ENCODE data around the gene CD86.

The CD86 gene

DNA sequence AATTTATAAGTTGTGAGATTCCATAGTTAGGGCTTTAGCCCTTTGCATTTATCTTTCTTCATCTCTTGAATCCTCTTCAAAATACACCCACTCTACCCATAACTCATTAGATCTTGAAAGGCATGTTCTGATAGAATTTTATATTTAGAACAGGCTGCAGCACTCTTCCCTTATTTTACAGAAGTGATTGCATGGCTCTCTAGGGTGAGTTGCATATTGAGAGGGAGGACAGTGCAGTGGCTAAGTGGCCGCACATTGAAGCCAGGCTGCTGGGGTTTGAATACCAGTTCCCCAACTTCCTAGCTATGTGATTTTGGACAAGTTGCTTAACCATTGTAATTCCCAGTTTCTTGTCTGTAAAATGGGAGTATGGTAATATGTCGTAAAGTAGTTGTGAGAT, 2.5 kb downstream of the CD86 start:
- no peak for DNase-seq (ENCODE audit: insufficient read length, low spot score)
- FAIRE-seq: no peak

DNA sequence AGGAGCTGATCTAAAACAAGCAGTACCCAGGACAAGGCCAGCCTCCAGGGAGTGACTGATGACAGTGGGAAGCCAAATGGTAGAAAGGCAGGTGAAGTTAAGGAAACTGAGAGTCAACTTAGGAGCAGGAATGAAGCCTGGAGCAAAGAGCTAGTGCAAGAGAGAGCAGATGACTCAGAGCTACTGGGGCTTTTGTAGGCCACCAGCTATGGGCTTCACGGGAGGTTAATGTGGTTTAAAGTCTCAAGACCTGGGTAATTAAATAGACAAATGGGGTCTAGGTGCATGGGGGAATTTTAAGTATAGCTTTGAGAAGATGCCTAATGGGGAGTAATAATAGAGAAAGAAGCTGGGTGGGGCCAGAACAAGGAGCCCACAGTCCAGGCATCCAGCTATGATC, 3.1 kb downstream of the CD86 start:
- DNase-seq (ENCODE audit: insufficient read length, low spot score) (no peak), FAIRE-seq (no peak)

- FAIRE-seq (no peak), DNase-seq (ENCODE audit: insufficient read length, low spot score) (no peak)
These were observed 5.0 kb downstream of the CD86 start for GRCh38 chr3:122060040-122060698.

- FAIRE-seq (no peak), DNase-seq (ENCODE audit: insufficient read length, low spot score) (no peak)
These were observed 8.7 kb downstream of the CD86 start for GRCh38 chr3:122063908-122064307.

- DNase-seq (ENCODE audit: insufficient read length, low spot score): no peak
These were observed 9.2 kb downstream of the CD86 start for GRCh38 chr3:122064326-122064725.

DNA sequence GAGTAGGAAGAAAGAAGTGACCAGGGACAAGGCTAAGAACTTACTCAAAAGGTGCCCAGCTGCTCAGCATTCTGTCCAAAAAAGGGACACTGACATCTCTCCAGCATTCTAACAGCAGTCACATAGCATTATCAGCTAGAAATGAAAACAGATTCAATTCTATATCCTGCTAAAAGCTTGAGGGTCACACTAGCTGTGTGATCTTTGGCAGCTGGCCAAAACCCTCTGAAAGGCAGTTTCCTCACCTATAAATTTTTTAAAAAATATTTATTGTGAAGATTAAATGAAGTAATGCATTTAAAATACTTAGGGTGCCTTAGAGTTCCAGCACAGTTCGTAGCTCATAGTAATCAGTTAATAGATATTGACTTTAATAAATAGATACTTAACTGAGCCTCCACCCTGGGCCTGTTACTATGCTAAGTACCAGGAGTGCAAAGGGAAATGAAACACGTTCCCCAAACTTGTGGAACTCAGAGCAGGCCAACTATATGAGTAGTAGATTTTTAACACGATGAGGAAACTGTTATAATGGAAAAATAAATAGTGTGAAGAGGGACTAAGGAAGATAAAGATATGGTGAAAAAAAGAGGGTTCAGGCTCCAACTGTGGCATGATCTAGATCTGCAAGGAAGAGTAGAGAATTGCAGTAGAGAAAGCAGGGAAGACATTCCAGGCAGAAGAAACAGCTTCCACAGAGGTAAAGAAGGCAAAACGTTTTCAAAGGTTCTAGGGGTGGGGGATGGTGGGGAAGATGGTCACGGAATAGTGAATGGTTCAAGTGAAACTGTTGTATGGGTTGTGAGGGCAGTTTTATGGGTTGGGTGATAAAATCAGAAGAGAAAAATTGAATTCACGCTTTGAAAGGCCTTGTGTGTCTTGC, 11.4 kb downstream of the CD86 start:
- FAIRE-seq: no peak
- DNase-seq (ENCODE audit: insufficient read length, low spot score): no peak

More at GRCh38 chr3:122064326-122064725, 9.2 kb downstream of the CD86 start:
- FAIRE-seq: no peak

DNA sequence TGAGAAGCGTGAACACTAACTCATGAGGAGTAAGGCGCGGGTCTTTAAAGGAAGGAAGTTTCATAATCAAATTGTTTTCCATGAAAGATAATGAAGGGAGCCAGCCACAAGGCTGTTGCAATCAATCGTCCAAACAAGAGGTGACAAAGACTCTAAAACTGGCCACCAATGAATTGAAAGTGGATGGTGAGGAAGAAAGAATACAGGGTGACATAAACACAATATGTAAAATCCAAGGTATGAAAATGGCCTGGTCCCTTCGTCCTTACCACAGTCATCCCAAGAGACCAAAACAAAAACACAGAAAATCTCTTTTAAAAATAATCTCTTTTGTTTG, 12.0 kb downstream of the CD86 start:
- no peak for FAIRE-seq
- DNase-seq (ENCODE audit: insufficient read length, low spot score): no peak

GRCh38 chr3:122067588-122068240, 12.6 kb downstream of the CD86 start:
- no peak for DNase-seq (ENCODE audit: insufficient read length, low spot score)

DNA sequence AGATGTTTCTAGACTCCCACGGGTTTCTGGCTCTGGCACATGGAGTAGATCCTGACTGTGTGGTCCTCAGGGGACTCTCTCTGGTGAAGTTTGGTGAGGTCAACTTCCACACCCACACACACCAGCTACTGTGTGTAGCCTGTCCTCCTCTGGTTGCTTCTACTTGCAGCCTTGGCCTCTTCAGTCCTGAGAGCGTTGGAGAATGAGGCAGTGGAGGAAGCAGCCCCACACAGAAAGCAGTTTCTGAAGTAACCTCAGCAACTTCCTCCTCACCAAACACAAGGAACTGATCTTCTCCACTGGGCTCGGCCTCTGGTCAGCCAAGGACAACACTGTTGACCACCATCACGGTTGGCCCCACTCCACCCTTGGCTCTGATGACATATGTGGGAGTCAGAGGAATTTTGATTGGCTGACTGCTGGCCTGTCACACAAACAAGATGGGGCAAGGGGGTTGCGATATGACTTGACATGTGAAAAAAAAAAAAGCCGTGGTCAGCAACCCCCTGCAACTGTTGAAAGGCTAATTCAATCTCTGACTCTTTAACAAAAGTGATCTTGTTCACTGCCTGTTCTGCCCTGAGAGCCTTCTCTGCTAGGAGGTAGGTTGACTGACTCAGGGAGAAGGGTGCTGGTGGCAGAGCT, 19.6 kb downstream of the CD86 start:
- FAIRE-seq (no peak), DNase-seq (ENCODE audit: insufficient read length, low spot score) (no peak)

More at GRCh38 chr3:122067588-122068240, 12.6 kb downstream of the CD86 start:
- no peak for FAIRE-seq

GRCh38 chr3:122076491-122077292, 21.5 kb downstream of the CD86 start:
- DNase-seq (ENCODE audit: insufficient read length, low spot score): no peak
- no peak for FAIRE-seq

GRCh38 chr3:122077293-122078234, 22.4 kb downstream of the CD86 start:
- DNase-seq (ENCODE audit: insufficient read length, low spot score): no peak
- FAIRE-seq: no peak

GRCh38 chr3:122078235-122078935, 23.2 kb downstream of the CD86 start:
- DNase-seq (ENCODE audit: insufficient read length, low spot score): no peak
- no peak for FAIRE-seq

DNA sequence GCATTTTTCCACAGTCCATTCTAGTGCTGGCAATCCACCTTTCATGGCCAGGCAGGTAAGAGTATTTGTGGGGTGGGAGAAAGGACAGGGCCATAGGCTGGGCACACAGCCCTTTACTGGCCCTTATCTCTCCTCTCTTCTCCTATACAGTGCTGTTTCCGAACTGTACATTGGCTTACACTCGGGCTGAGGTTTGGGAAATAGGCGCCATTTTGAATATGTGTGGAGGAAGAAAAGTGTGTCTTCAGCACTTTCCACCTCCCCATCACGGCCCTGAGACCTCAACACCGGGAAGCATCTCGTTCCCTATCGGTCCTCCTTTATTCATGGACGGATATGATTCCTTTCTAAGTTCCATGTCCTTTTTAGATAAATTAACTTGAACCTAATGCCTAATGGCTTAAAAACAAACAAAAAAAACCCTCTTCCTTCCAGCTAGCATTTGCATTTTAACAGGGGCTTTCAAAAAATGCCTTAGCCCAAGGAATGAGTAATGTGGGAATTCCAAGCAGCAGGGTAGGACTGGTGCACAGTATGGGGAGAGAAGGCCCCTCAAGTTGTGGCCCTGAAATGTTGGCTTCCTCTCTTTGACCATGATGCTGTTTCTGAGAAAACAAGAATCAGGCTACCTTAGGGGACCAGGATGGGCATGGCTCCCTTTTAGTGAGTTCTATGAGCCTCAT, 24.5 kb downstream of the CD86 start:
- DNase-seq (ENCODE audit: insufficient read length, low spot score) (no peak), FAIRE-seq (no peak)

- no peak for DNase-seq (ENCODE audit: insufficient read length, low spot score)
- no peak for FAIRE-seq
These were observed 25.0 kb downstream of the CD86 start for GRCh38 chr3:122080207-122080587.

- no peak for FAIRE-seq
- DNase-seq (ENCODE audit: insufficient read length, low spot score): no peak
These were observed 26.5 kb downstream of the CD86 start for GRCh38 chr3:122081543-122082247.

- DNase-seq (ENCODE audit: insufficient read length, low spot score) (no peak), FAIRE-seq (no peak)
These were observed 27.2 kb downstream of the CD86 start for GRCh38 chr3:122082357-122082756.

GRCh38 chr3:122084799-122085198, 29.6 kb downstream of the CD86 start:
- DNase-seq (ENCODE audit: insufficient read length, low spot score) (no peak), FAIRE-seq (no peak)

DNA sequence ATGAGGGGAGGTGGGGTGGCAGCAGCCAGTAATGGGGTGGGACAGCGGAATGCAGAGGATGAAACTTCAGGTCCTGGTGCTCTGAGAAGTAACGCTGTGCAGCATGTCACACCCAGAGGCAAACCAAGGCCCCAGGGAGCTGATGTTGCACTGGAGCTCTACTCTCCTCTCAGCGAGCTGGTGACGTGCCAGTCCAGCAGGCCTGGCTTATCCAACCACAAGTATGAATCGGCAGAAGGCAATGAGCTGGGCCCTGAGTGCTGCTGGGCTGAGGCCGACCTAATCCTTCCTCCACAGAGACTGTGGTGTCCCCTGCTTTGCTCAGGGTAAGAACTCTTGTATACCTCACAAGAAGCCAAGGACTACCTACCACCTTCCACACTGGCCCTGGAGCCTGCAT, 30.5 kb downstream of the CD86 start:
- DNase-seq (ENCODE audit: insufficient read length, low spot score) (no peak), FAIRE-seq (no peak)

Measured in HTR-8/SVneo (cell line).